ENCODE results near the gene AMOTL1. TPM values are rescaled to one million over a fixed set of nuclear protein-coding genes. Genes with fewer than 3 reads are reported as not detected.

Gene AMOTL1
- total RNA-seq, 6 experiments from 2014 or later = 7.4 to 43.8 (median 17.3) TPM

DNA sequence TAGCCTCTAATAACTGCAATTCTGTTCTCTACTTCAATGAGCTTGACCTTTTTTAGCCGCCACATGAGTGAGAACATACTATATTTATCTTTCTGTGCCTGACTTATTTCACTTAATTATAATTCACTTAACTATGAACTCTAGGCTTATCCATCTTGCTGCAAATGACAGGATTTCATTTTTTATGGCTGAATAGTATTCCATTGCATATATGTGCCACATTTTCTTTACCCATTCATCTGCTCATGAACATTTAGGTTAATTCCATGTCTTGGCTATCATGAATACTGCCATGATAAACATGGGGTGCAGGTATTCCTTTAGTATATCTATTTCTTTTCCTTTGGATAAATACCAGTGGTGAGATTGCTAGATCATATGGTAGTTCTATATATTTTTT is 120.0 kb downstream of the AMOTL1 start:
- H3K27ac ChIP-seq = no peak overlapping the region
- ATAC-seq (no peak), DNase-seq (no peak)
- H3K36me3 ChIP-seq = no peaks in the 10 kb centered on the region
- no CpG with 5 or more reads among the region's 1 CpG for WGBS (ENCODE audit: insufficient coverage, low coverage, low lambda C conversion rate, missing lambda C conversion rate)
- no peaks in the 10 kb centered on the region for H3K4me1 ChIP-seq
- no peak for TF ChIP-seq POLR2A (IDR thresholded peaks at IDR 0.05)
- TF ChIP-seq, protein P1, sequence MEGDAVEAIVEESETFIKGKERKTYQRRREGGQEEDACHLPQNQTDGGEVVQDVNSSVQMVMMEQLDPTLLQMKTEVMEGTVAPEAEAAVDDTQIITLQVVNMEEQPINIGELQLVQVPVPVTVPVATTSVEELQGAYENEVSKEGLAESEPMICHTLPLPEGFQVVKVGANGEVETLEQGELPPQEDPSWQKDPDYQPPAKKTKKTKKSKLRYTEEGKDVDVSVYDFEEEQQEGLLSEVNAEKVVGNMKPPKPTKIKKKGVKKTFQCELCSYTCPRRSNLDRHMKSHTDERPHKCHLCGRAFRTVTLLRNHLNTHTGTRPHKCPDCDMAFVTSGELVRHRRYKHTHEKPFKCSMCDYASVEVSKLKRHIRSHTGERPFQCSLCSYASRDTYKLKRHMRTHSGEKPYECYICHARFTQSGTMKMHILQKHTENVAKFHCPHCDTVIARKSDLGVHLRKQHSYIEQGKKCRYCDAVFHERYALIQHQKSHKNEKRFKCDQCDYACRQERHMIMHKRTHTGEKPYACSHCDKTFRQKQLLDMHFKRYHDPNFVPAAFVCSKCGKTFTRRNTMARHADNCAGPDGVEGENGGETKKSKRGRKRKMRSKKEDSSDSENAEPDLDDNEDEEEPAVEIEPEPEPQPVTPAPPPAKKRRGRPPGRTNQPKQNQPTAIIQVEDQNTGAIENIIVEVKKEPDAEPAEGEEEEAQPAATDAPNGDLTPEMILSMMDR (IDR thresholded peaks at IDR 0.05) = no peak
- H3K27me3 ChIP-seq = no peaks in the 10 kb centered on the region
- no peaks in the 10 kb centered on the region for H3K9me3 ChIP-seq
- H3K4me3 ChIP-seq = no peak overlapping the region
- intact Hi-C loops (cut with DNase I) = no loop called here

DNA sequence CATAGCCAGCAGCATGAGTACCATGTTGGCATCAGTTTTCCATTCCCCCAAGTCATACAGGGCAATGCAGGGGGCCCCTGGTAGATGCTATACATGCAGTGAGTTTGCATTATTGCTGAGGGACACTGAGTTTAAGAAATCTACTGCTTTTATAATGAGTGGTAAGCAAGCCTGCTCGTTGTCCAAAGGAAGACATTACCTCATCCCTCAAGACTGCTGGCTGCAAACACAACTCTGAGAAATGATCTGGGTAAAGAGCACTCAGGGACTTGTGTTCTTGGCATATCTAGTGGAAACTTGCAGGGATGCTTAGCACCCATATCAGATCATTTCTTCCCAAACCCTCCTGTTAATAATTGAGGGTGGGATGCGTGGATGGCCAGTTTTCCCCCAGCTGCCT is 127.3 kb downstream of the AMOTL1 start:
- no peak for DNase-seq
- intact Hi-C loops (cut with DNase I) = no loop called here

DNA sequence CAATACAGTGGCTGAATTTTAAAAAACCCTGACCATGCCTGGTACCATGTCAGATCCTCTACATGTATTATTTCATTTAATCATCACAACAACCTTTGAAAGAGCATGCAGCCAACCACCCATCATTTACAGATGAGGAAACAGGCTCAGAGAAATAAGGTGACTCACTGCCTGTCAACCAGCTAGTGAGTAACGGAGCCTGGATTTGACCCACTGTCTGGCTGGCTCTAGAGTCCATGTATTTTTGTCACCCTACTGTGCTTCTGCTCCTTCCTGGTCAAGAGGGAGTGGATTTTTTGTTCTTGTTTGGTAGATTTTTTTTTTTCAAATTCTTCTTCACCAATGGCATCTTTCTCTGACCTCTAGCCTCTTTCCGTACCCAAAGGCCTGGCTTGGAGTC is 127.8 kb downstream of the AMOTL1 start:
- no peaks in the 10 kb centered on the region for H3K36me3 ChIP-seq
- DNase-seq (no peak), ATAC-seq (peak in 1 of 4 donors; percentile 37)
- H3K27ac ChIP-seq = no peak overlapping the region
- no peak overlapping the region for H3K4me3 ChIP-seq
- 90% methylated on average over 2 of the region's 2 CpGs for WGBS (ENCODE audit: insufficient coverage, low coverage, low lambda C conversion rate, missing lambda C conversion rate)
- intact Hi-C loops (cut with DNase I) = no loop called here
- TF ChIP-seq POLR2A (IDR thresholded peaks at IDR 0.05) = no peak
- TF ChIP-seq, protein P1 (IDR thresholded peaks at IDR 0.05) = no peak
- no peaks in the 10 kb centered on the region for H3K4me1 ChIP-seq
- no peaks in the 10 kb centered on the region for H3K9me3 ChIP-seq
- H3K27me3 ChIP-seq = no peaks in the 10 kb centered on the region

More for the DNA sequence above, 127.3 kb downstream of the AMOTL1 start:
- WGBS (ENCODE audit: insufficient coverage, low coverage, low lambda C conversion rate, missing lambda C conversion rate) = 90% methylated on average over 1 of the region's 2 CpGs
- Histone ChIP-seq H3K4me1 (no peaks in the 10 kb centered on the region), H3K27me3 (no peaks in the 10 kb centered on the region), H3K9me3 (no peaks in the 10 kb centered on the region), H3K27ac (no peak overlapping the region), H3K4me3 (no peak overlapping the region), H3K36me3 (no peaks in the 10 kb centered on the region)
- ATAC-seq = no peak
- TF ChIP-seq POLR2A (IDR thresholded peaks at IDR 0.05) = no peak
- TF ChIP-seq, protein P1 (IDR thresholded peaks at IDR 0.05) = no peak

DNA sequence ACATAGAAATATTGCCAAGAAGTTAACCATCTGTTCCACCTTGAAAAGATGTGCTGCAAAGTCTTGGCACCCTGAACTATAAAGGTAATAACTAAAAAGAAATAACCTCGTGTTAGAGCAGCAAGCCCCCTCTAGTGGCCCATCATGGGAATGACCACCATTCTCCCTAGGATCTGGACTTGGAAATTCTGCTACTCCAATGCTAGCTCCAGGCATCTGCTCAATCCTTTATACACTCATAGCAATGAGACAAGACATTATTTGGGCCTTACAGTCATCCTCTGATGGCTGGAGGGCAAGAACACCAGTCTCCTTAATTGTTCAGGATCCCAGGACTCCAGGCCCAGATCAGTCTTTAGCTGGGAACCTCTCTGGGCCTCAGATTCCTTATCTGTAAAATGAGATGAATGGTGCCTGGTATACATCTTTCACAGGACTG is 129.2 kb downstream of the AMOTL1 start:
- intact Hi-C loops (cut with DNase I) = no loop called here
- peak; percentile 84 to 96 (median 92) for ATAC-seq

More for the DNA sequence above, 129.2 kb downstream of the AMOTL1 start:
- Histone ChIP-seq H3K27ac (no peak overlapping the region), H3K4me3 (no peak overlapping the region), H3K36me3 (no peaks in the 10 kb centered on the region), H3K4me1 (no peaks in the 10 kb centered on the region), H3K27me3 (no peaks in the 10 kb centered on the region), H3K9me3 (no peaks in the 10 kb centered on the region)
- TF ChIP-seq POLR2A (IDR thresholded peaks at IDR 0.05) = no peak
- TF ChIP-seq, protein P1 (IDR thresholded peaks at IDR 0.05) = peak; percentile 81 to 88 (median 88)
- 0% methylated on average over 1 of the region's 1 CpG for WGBS (ENCODE audit: insufficient coverage, low coverage, low lambda C conversion rate, missing lambda C conversion rate)
- peak in 2 of 3 donors; percentile 35 to 58 for DNase-seq

All from right lobe of liver (tissue), 6 donors.